Uterus (tissue), 2 donors: Measurements from ENCODE around the gene MED1.

ENCODE experiments used
- POLR2A ChIP-seq, 2 donors: fragments of 450-650 bp; IDR thresholded peaks; one replicate each; pipeline ENCODE4 v1.6.1; 2016; ENCODE audit warnings: antibody characterized with exemption in 2 of 2, mild to moderate bottlenecking in 1 of 2, moderate library complexity in 1 of 2
- TF ChIP-seq, protein P1 (sequence below), 4 experiments: fragments of 200-600 bp in 2 of 4; fragments of 450-650 bp in 2 of 4; sonication (generic) in 2 of 4; IDR thresholded peaks; one replicate each; pipeline ENCODE4 v1.5.1; 2016 to 2019; ENCODE audit warnings: antibody characterized with exemption in 4 of 4, mild to moderate bottlenecking in 2 of 4, moderate library complexity in 1 of 4

DNA sequence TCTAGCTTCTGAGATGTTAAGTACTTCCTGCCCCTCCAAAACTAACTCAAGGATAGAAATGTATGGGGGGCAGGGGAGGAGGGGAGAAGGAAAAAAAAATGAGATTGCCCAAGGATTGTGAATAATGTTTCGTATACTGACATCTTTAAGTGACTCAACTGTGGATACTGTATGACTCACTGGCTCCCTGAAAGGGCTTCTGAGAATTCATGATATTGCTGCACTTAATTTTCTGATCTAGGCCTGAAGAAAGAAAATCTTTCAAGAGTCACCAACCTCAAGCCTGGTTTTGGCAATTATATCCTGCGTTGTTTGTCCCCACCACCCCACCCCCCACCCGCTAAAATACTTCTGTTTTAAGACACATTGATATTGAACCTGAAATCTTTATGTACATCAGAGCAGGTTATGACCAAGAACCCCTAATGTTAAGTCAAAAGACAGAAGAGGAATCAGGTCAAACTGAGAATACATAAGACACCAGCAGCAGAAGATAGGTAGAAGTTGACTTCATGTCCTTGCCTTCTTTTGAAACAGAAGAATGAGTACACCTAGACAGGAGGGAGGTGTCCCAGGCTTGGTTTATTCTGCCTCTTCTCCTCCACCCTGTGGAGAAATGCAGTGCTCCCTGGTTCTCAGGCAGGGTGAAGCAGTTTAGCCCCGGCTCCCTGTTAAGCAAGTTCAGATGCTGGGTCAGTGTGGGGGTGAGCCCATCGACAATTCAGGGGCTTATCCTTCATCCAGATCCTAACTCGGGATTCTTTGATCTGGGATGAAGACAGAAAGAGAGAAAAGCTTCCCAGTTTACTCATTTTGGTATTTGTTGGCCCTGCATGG is 46.3 kb downstream of the MED1 start:
- TF ChIP-seq, protein P1, sequence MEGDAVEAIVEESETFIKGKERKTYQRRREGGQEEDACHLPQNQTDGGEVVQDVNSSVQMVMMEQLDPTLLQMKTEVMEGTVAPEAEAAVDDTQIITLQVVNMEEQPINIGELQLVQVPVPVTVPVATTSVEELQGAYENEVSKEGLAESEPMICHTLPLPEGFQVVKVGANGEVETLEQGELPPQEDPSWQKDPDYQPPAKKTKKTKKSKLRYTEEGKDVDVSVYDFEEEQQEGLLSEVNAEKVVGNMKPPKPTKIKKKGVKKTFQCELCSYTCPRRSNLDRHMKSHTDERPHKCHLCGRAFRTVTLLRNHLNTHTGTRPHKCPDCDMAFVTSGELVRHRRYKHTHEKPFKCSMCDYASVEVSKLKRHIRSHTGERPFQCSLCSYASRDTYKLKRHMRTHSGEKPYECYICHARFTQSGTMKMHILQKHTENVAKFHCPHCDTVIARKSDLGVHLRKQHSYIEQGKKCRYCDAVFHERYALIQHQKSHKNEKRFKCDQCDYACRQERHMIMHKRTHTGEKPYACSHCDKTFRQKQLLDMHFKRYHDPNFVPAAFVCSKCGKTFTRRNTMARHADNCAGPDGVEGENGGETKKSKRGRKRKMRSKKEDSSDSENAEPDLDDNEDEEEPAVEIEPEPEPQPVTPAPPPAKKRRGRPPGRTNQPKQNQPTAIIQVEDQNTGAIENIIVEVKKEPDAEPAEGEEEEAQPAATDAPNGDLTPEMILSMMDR (IDR thresholded peaks at IDR 0.05), result no peak
- TF ChIP-seq POLR2A (IDR thresholded peaks at IDR 0.05), result no peak
